Activated naive CD4-positive, alpha-beta T cell (primary cell): ENCODE results near the gene SPI1.
"Not testable (repeated sequence)": the region's sequence is repeated elsewhere in the genome, so short reads cannot be mapped to it uniquely, and the experiment has no call there.

Experiments
- DNase-seq, 4 experiments: peaks; one replicate each; lab custom pipeline; 2025; lab: John Stamatoyannopoulos, UW

The SPI1 gene

GRCh38 chr11:47340010-47340409, 38.3 kb downstream of the SPI1 start:
- no peak for DNase-seq

DNA sequence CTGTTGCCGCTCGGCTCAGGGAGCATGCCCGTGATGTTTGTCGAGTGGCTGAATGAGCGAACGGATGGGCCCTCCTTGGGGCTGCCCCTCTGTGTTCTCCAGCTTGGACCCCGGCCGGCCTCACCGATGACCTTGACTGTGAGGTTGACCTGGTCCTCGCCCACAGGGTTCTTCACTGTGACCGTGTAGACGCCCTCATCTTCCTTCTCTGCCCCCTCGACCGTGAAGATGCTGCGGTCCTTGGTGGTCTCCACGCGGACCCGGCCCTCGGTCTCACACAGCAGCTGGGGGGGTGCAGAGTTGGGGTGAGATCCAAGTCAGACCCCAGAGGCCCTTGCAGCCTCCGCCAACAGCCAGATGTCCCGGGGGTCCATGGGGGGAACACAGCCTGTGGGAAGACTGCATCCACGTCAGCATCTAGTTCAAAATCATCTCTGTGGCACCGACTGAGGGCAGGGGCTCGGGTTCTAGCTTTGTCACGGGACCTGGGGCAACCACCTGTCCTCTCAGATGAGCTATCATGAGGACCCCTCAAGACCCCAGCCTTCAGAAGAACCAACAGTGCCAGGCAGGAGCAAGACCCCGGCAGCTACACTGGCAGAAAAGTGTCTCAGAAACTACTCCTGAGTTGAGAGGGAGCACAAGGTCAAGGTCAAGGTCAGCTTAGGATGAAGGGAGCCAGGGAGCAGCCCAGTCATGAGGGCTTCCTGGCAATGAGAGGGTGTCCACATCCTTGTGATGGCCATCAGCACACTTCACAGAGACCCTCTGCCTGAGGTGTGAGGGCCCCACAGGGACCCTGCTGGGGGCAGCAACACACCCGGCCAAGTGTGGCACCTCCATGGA, 39.7 kb downstream of the SPI1 start:
- DNase-seq: no peak

- no peak for DNase-seq
These were observed 41.0 kb downstream of the SPI1 start for GRCh38 chr11:47337229-47337924.

GRCh38 chr11:47336595-47336994, 41.8 kb downstream of the SPI1 start:
- no peak for DNase-seq

GRCh38 chr11:47335733-47336132, 42.6 kb downstream of the SPI1 start:
- DNase-seq: no peak

- DNase-seq: not testable (repeated sequence)
These were observed 43.5 kb downstream of the SPI1 start for GRCh38 chr11:47334699-47335411.

- DNase-seq: no peak
These were observed 44.4 kb downstream of the SPI1 start for GRCh38 chr11:47333886-47334443.

DNA sequence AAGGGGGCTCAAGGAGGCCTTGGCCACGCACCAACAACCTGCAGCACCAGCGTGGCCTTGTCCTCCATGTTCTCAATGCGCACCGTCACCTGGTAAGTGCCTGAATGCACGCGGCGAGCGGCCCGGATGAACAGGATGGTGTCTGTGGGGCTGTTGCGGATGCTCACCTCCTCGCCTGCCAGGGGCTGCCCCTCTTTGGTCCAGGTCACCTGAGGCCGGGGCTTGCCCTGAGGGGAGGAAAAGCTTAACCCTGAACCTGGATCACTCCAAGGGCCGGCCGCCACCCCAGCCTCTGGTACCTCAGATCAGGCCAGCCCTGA, 44.9 kb downstream of the SPI1 start:
- no peak for DNase-seq

DNA sequence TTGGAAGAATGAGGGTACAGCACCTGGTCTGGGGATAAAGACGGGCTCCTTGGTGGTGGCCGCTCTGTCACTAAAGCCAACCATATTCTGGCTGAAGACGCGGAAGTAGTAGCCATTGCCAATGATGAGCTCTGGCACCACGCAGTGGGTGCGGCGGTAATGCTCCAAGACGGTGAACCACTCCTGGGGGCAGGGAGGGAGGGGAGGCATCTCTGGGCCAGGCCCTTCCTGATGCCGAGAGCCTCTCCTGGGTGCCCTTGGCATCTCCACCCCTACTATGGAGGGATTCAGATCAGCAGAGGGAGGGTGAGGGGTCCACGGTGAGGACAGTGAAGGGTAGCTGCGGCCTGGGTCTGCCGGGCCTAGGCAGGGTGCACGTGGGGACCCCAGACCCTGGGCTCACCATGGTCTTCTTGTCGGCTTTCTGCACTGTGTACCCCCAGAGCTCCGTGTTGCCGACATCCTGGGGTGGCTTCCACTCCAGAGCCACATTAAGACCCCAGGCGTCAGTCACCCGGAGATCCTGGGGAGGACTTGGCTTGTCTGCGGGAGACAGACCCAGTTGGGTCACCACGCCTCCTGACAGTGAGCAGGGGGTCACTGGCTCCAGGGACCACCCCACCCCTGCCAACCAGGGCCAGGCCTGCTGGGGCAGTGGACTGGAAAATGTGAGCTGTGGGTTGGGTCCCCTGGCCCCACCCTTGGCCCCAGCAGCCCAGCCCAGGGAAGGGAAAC, 45.4 kb downstream of the SPI1 start:
- DNase-seq: no peak

DNA sequence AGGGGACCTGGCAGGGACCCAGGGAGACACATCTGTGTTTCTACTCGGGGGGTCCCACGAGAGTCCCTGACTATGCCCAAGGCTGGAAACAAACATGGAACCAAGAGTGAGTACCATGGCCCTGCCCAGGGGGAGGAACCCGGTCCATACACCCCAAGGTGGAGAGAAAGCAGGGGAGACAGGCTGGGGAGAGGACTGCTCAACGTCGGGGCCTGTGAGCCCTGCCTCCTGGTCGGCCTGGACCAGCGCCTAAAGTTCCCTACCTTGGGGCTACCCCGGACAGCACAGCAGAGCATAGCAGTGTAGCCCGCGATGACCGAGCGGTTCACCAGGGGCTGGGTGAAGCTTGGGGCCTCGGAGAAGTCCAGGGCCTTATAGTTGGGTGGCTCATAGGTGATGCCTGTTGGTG, 46.0 kb downstream of the SPI1 start:
- no peak for DNase-seq

GRCh38 chr11:47331454-47332302, 46.7 kb downstream of the SPI1 start:
- no peak for DNase-seq

DNA sequence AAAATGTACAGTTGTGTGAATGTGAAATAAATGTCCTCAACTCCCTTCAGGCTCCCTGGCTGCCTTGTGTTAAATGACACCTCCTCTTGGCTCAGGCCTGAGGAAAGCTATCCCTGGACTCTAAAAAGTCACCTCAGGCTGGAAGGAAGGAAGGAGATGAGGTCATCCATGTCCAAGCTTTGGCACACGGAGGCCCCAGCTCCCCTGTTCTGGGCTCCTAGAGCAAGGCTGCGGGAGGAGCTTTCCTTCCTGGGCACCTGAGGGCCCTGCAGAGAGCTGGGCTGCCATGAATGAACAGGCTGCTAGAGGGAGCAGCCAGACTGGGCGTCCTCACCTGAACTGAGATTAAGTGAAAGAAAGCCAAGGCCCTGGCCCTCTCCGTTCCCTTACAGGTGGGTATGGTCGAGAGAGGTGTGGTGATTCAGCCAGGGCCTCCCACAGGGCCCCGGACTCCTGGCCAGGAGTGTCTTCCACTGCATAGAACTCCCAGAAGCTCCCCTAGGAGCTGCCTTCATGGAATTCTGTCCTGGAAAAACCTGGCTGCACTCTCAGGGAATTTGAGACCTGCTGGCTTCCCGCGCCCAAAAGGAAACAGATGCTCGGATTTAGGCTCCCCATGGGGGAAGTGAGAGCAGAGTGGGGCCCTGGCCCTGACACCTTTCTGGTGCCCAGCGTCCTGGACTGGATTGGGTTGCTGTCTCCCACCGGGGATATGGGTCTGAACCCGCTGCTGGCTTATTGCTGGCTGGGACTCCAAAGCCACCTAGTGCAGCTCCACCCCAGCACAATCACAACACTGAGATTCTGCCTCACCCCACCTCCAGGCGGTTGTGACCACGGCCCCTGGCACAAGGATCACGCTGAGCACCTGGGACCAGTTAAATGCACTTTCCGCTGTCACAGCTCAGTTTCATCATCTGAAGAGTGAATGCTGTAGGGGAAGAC, 48.1 kb downstream of the SPI1 start:
- no peak for DNase-seq

DNA sequence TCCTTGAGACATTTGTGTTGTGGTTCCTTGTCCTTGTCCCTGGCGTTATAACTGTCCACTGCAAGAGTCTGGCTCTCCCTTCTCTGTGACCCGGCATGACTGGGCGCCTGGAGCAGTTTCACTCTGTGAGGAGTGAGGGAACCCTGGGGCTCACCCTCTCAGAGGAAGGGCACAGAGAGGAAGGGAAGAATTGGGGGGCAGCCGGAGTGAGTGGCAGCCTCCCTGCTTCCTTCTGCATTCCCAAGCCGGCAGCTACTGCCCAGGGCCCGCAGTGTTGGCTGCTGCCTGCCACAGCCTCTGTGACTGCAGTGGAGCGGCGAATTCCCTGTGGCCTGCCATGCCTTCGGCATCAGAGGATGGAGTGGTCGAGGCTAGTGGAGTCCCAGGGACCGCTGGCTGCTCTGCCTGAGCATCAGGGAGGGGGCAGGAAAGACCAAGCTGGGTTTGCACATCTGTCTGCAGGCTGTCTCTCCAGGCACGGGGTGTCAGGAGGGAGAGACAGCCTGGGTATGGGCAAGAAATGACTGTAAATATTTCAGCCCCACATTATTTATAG, 48.8 kb downstream of the SPI1 start:
- no peak for DNase-seq

- DNase-seq: no peak
These were observed 49.6 kb downstream of the SPI1 start for GRCh38 chr11:47328449-47329390.

DNA sequence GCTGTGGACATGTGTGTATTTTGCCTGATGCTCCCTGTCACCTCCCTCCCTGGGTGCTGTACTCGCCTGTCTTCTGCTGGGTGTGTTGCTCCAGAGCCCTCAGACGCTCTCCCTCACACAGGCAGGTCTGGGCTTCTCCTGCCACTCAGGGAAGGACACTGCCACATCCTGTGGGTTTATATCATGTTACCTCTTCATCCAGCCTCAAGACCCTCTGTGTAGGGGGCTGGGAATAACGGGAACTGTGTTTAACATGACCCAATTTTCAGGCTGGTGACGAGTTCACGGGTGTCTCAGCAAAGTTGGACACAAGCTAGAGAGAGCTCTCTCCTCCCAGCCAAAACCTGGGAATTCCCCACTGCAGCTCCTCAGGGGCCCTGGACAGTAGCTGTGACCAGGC, 50.4 kb downstream of the SPI1 start:
- DNase-seq: no peak

DNA sequence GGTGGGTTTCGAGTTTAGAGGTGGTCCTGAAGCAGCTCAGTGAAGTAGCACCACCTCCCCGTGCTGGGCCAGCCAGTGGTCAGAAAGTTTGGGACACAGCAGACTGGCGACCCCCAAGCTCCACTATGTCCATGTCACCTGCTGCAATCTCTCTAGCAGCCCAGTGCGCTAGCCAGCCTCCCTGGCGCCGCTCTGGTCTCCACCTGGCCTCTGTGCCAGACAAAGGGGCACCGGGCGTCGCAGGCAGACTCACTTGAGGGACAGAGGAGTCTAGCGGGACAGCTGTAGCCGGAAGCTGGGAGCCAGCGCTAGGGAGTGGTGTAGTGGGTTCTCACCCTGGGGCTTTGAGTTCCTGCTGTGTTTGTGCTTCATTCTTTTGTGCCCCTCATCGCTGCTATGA, 51.3 kb downstream of the SPI1 start:
- DNase-seq: no peak

GRCh38 chr11:47326198-47326597, 52.1 kb downstream of the SPI1 start:
- no peak for DNase-seq

GRCh38 chr11:47325271-47326041, 52.9 kb downstream of the SPI1 start:
- DNase-seq: no peak
